ENCODE measurements around the gene MTMR2. TPM values are rescaled to one million over a fixed set of nuclear protein-coding genes. Genes with fewer than 3 reads are reported as not detected.

MTMR2 gene
- total and polyA plus RNA-seq, 9 of the 15 experiments (the other 6 are each of a cell fraction or from before 2014, with no cell fraction given): 12.6 to 35.8 (median 25.2) TPM

DNA sequence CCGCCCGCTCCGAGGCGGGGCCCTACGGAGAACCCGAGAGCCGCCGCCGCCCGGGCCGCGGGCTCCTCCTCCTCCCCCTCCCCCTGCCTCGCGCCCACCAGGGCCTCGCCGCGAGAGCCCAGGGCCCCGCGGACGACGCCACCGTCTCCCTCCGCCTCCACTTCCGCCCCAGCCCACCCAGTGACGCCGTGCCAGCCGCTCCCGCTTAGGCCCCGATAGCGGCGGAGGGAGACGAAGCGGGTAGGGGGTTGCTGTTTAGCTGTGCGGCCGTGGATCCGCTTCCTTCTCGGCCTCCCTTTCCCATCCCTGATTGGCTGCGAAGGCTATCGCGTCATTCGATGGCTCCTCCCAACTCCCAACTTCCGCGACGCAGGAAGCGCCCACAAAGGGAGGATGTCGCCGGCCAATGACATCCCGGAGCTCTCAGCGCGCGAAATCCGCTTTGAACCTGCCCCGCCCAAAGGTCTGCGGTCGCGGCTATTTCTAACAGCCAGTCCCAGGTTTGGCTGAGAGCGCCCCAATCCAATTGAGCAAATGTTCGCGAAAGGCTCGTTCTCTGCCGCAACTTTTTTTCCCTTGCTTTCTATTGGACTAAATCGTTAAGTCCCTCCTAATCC lies 134.3 kb downstream of the MTMR2 start, which contains the start of gene FAM76B (continued):
- TF ChIP-seq, protein P1, sequence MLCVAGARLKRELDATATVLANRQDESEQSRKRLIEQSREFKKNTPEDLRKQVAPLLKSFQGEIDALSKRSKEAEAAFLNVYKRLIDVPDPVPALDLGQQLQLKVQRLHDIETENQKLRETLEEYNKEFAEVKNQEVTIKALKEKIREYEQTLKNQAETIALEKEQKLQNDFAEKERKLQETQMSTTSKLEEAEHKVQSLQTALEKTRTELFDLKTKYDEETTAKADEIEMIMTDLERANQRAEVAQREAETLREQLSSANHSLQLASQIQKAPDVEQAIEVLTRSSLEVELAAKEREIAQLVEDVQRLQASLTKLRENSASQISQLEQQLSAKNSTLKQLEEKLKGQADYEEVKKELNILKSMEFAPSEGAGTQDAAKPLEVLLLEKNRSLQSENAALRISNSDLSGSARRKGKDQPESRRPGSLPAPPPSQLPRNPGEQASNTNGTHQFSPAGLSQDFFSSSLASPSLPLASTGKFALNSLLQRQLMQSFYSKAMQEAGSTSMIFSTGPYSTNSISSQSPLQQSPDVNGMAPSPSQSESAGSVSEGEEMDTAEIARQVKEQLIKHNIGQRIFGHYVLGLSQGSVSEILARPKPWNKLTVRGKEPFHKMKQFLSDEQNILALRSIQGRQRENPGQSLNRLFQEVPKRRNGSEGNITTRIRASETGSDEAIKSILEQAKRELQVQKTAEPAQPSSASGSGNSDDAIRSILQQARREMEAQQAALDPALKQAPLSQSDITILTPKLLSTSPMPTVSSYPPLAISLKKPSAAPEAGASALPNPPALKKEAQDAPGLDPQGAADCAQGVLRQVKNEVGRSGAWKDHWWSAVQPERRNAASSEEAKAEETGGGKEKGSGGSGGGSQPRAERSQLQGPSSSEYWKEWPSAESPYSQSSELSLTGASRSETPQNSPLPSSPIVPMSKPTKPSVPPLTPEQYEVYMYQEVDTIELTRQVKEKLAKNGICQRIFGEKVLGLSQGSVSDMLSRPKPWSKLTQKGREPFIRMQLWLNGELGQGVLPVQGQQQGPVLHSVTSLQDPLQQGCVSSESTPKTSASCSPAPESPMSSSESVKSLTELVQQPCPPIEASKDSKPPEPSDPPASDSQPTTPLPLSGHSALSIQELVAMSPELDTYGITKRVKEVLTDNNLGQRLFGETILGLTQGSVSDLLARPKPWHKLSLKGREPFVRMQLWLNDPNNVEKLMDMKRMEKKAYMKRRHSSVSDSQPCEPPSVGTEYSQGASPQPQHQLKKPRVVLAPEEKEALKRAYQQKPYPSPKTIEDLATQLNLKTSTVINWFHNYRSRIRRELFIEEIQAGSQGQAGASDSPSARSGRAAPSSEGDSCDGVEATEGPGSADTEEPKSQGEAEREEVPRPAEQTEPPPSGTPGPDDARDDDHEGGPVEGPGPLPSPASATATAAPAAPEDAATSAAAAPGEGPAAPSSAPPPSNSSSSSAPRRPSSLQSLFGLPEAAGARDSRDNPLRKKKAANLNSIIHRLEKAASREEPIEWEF (CRISPR knock-in tag; IDR thresholded peaks at IDR 0.05): no peak
- TF ChIP-seq, protein P2, sequence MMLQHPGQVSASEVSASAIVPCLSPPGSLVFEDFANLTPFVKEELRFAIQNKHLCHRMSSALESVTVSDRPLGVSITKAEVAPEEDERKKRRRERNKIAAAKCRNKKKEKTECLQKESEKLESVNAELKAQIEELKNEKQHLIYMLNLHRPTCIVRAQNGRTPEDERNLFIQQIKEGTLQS (IDR thresholded peaks at IDR 0.05): no peak
- TF ChIP-seq, protein P2 (CRISPR knock-in tag; conservative IDR thresholded peaks at IDR 0.05): no peak; the same call in 1 of the 2 replicates
- TF ChIP-seq ZNF699 (CRISPR knock-in tag; IDR thresholded peaks at IDR 0.05; ENCODE audit: insufficient replicate concordance) (no peak), ZNF79 (CRISPR knock-in tag; IDR thresholded peaks at IDR 0.05; ENCODE audit: low read depth) (no peak), ZNF217 (CRISPR knock-in tag; IDR thresholded peaks at IDR 0.05) (no peak), ZNF778 (CRISPR knock-in tag; IDR thresholded peaks at IDR 0.05) (no peak), TRIM28 (IDR thresholded peaks at IDR 0.05) (no peak), CHCHD3 (CRISPR knock-in tag; IDR thresholded peaks at IDR 0.05) (no peak), XRCC3 (IDR thresholded peaks at IDR 0.05) (no peak), ZNF644 (tag; IDR thresholded peaks at IDR 0.05; ENCODE audit: low read depth) (no peak), ZBTB7A (IDR thresholded peaks at IDR 0.05; ENCODE audit: borderline replicate concordance, control insufficient read depth, low read depth, low read length) (peak; percentile 82), MBD2 (IDR thresholded peaks at IDR 0.05; ENCODE audit: borderline replicate concordance, low read depth) (peak; percentile 41)
- TF ChIP-seq, protein P3, sequence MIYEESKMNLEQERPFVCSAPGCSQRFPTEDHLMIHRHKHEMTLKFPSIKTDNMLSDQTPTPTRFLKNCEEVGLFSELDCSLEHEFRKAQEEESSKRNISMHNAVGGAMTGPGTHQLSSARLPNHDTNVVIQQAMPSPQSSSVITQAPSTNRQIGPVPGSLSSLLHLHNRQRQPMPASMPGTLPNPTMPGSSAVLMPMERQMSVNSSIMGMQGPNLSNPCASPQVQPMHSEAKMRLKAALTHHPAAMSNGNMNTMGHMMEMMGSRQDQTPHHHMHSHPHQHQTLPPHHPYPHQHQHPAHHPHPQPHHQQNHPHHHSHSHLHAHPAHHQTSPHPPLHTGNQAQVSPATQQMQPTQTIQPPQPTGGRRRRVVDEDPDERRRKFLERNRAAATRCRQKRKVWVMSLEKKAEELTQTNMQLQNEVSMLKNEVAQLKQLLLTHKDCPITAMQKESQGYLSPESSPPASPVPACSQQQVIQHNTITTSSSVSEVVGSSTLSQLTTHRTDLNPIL (CRISPR knock-in tag; IDR thresholded peaks at IDR 0.05): no peak
- TF ChIP-seq, protein P4, sequence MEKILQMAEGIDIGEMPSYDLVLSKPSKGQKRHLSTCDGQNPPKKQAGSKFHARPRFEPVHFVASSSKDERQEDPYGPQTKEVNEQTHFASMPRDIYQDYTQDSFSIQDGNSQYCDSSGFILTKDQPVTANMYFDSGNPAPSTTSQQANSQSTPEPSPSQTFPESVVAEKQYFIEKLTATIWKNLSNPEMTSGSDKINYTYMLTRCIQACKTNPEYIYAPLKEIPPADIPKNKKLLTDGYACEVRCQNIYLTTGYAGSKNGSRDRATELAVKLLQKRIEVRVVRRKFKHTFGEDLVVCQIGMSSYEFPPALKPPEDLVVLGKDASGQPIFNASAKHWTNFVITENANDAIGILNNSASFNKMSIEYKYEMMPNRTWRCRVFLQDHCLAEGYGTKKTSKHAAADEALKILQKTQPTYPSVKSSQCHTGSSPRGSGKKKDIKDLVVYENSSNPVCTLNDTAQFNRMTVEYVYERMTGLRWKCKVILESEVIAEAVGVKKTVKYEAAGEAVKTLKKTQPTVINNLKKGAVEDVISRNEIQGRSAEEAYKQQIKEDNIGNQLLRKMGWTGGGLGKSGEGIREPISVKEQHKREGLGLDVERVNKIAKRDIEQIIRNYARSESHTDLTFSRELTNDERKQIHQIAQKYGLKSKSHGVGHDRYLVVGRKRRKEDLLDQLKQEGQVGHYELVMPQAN (IDR thresholded peaks at IDR 0.05; ENCODE audit: borderline replicate concordance): no peak
- TF ChIP-seq, protein P5, sequence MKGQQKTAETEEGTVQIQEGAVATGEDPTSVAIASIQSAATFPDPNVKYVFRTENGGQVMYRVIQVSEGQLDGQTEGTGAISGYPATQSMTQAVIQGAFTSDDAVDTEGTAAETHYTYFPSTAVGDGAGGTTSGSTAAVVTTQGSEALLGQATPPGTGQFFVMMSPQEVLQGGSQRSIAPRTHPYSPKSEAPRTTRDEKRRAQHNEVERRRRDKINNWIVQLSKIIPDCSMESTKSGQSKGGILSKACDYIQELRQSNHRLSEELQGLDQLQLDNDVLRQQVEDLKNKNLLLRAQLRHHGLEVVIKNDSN (CRISPR knock-in tag; IDR thresholded peaks at IDR 0.05): no peak
- TF ChIP-seq, protein P6, sequence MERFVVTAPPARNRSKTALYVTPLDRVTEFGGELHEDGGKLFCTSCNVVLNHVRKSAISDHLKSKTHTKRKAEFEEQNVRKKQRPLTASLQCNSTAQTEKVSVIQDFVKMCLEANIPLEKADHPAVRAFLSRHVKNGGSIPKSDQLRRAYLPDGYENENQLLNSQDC (CRISPR knock-in tag; IDR thresholded peaks at IDR 0.05): peak; percentile 56; the same call in 1 of the 2 replicates
